Testis (tissue), 2 donors: ENCODE data around the gene CNIH1.

ENCODE experiments used
- CTCF ChIP-seq, 3 experiments: fragments of 450-650 bp in 2 of 3; fragments of 200-600 bp in 1 of 3; sonication (generic) in 1 of 3; IDR thresholded peaks; one replicate each; pipeline ENCODE4 v1.5.1; 2016 to 2019; ENCODE audit warnings: antibody characterized with exemption in 3 of 3, mild to moderate bottlenecking in 2 of 3, moderate library complexity in 1 of 3
- POLR2A ChIP-seq: fragments of 450-650 bp; IDR thresholded peaks from one replicate; pipeline ENCODE4 v1.6.1; 2017; ENCODE audit warnings: antibody characterized with exemption, mild to moderate bottlenecking, moderate library complexity

DNA sequence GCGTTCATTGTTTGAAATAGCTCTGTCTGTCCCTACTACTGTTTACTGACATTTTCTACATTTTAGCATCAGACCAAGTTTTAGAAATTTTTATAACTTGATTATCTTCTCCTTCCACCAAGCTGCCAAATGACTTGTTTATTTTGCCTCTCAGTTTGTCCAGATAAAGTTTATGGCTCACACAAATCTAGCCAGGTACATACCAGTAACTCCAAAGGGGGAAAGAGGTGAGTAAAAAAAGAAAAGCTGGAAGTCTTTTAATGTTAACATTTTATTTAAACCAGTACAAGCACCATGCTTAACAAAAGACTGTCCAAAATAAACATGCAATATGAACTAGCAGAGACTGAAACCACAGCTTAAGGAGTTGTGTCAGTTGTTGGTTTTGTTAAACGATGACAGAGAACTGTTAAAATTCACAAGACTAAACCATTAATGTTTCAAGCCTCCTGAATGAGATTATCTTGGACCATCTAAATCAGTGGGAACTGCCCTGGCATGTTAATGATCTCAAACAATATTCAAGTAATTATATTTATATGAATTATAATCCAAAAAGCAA is 33.1 kb upstream of the CNIH1 start:
- TF ChIP-seq CTCF (IDR thresholded peaks at IDR 0.05), result no peak
- TF ChIP-seq POLR2A, result no peak
